Endothelial cell (in vitro differentiated cells): ENCODE data around the gene HLA-DMB. TPM values are rescaled to one million over a fixed set of nuclear protein-coding genes. Genes with fewer than 3 reads are reported as not detected.

Experiments used
- DNase-seq: peaks from one replicate; pipeline ENCODE4 v3.0.0; 2021; ENCODE audit warnings: low spot score
- H3K27ac Mint-ChIP-seq: one replicate; pipeline ENCODE4 v1.8.0; 2021; ENCODE audit warnings: mixed read lengths, inconsistent platforms; ENCODE audit not compliant: unreplicated experiment
- H3K27me3 Mint-ChIP-seq: one replicate; pipeline ENCODE4 v1.8.0; 2021; ENCODE audit warnings: mild to moderate bottlenecking, moderate library complexity, mixed read lengths, inconsistent platforms; ENCODE audit not compliant: unreplicated experiment
- H3K36me3 Mint-ChIP-seq: one replicate; pipeline ENCODE4 v1.8.0; 2021; ENCODE audit warnings: mild to moderate bottlenecking, low read depth, mixed read lengths, inconsistent platforms; ENCODE audit not compliant: unreplicated experiment
- H3K4me1 Mint-ChIP-seq: one replicate; pipeline ENCODE4 v1.8.0; 2021; ENCODE audit warnings: mild to moderate bottlenecking, mixed read lengths, inconsistent platforms; ENCODE audit not compliant: unreplicated experiment
- H3K4me3 Mint-ChIP-seq: one replicate; pipeline ENCODE4 v1.8.0; 2021; ENCODE audit warnings: mild to moderate bottlenecking, mixed read lengths, inconsistent platforms; ENCODE audit not compliant: unreplicated experiment
- H3K9me3 Mint-ChIP-seq: one replicate; pipeline ENCODE4 v1.8.0; 2021; ENCODE audit warnings: mixed read lengths, inconsistent platforms; ENCODE audit not compliant: unreplicated experiment
- CTCF ChIP-seq: fragments of 200-600 bp; sonication (generic); IDR thresholded peaks from one replicate; pipeline ENCODE4 v1.5.0; 2021; ENCODE audit warnings: antibody characterized with exemption; ENCODE audit not compliant: unreplicated experiment
- total RNA-seq: library from RNA; stranded (reverse); fragmentation: NEBNext Ultra II Directional; extraction: Animal tissue kit (Norgen Biotek cat#: 25700); gene quantifications from one replicate; pipeline ENCODE4 v1.2.1, GENCODE V29; 2021; ENCODE audit not compliant: unreplicated experiment

The HLA-DMB gene
- total RNA-seq, 1 donor from 2014 or later, result 1.3 TPM

GRCh38 chr6:32982702-32983492 is 42.1 kb upstream of the HLA-DMB start:
- no peak for DNase-seq
- peaks cover 2% of the 10 kb centered on the region for H3K27me3 Mint-ChIP-seq
- H3K4me3 Mint-ChIP-seq, result no peak overlapping the region
- no peak overlapping the region for H3K27ac Mint-ChIP-seq
- peaks cover 6% of the 10 kb centered on the region for H3K4me1 Mint-ChIP-seq
- H3K9me3 Mint-ChIP-seq, result no peaks in the 10 kb centered on the region
- TF ChIP-seq CTCF, result no peak
- peaks cover 34% of the 10 kb centered on the region for H3K36me3 Mint-ChIP-seq

DNA sequence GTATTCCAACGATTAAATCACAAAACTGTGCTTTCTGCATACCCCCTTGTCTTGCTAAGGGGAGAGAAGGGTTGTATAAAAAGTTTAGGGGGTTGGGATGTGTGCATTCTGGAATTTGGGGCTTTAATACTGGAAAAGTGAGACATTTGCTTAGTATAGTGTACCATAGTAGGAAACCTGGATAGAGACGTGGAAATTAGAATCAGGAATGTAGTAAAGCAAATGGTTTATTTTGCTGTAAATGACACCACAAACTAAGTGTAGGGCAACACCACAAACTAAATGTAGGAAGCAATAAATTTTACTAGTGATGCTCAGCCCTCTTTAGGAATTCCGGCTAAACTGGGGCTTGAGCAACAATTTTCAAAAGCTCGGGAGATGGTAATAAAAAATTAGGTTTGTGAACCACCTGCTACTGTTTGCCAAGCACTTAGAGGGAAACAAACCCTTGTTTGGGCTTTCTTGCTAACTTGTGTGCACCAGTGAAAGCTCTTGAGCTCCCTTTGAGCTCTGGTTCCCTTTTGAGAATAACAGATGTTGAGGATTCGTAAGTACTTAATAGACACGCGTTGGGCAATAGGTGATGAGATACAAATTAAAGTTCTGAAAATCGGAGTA is 41.4 kb upstream of the HLA-DMB start:
- Mint-ChIP-seq H3K27ac (no peak overlapping the region), H3K27me3 (peaks cover 2% of the 10 kb centered on the region), H3K4me3 (no peak overlapping the region), H3K9me3 (no peaks in the 10 kb centered on the region), H3K36me3 (peaks cover 41% of the 10 kb centered on the region), H3K4me1 (peaks cover 11% of the 10 kb centered on the region)
- no peak for DNase-seq
- TF ChIP-seq CTCF, result no peak

DNA sequence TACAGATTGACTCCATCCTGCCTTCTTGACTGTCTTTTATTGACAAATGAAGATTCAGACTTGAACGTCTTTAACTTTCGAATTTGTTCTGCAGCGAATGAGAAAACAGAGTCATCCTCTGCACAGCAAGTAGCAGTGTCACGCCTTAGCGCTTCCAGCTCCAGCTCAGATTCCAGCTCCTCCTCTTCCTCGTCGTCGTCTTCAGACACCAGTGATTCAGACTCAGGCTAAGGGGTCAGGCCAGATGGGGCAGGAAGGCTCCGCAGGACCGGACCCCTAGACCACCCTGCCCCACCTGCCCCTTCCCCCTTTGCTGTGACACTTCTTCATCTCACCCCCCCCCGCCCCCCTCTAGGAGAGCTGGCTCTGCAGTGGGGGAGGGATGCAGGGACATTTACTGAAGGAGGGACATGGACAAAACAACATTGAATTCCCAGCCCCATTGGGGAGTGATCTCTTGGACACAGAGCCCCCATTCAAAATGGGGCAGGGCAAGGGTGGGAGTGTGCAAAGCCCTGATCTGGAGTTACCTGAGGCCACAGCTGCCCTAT is 39.7 kb upstream of the HLA-DMB start:
- no peak for DNase-seq
- no peak for TF ChIP-seq CTCF
- Mint-ChIP-seq H3K27me3 (peaks cover 2% of the 10 kb centered on the region), H3K4me3 (no peak overlapping the region), H3K9me3 (no peaks in the 10 kb centered on the region), H3K27ac (no peak overlapping the region), H3K36me3 (peaks cover 57% of the 10 kb centered on the region), H3K4me1 (peaks cover 26% of the 10 kb centered on the region)

- TF ChIP-seq CTCF, result no peak
- H3K36me3 Mint-ChIP-seq, result peaks cover 64% of the 10 kb centered on the region
These were observed 39.1 kb upstream of the HLA-DMB start for GRCh38 chr6:32979720-32980487.

More at GRCh38 chr6:32979720-32980487, 39.1 kb upstream of the HLA-DMB start:
- Mint-ChIP-seq H3K27ac (no peak overlapping the region), H3K9me3 (no peaks in the 10 kb centered on the region), H3K27me3 (no peaks in the 10 kb centered on the region), H3K4me1 (peaks cover 33% of the 10 kb centered on the region), H3K4me3 (peak overlapping the region; percentile 43)
- no peak for DNase-seq
